Mammary epithelial cell (primary cell): ENCODE results near the gene PMFBP1.

Source experiments
- CTCF ChIP-seq, 2 donors: IDR thresholded peaks in 1 of 2; conservative IDR thresholded peaks in 1 of 2; 2 replicates each; pipeline ENCODE4 v1.5.1; 2011 to 2012; ENCODE audit warnings: inconsistent platforms in 2 of 2, low read length in 2 of 2, mild to moderate bottlenecking in 2 of 2, control low read depth in 1 of 2, low read depth in 1 of 2; ENCODE audit not compliant: insufficient read depth in 1 of 2; ENCODE audit errors: extremely low read depth in 1 of 2
- EZH2 ChIP-seq: IDR thresholded peaks from 2 replicates; pipeline ENCODE4 v1.6.1; 2012; ENCODE audit warnings: low read length, inconsistent platforms, borderline replicate concordance

GRCh38 chr16:72198021-72198711 is 26.2 kb upstream of the PMFBP1 start:
- TF ChIP-seq CTCF (conservative IDR thresholded peaks at IDR 0.05 in 1 of 2, IDR thresholded peaks at IDR 0.05 in 1 of 2; ENCODE audit: extremely low read depth in 1 of 2, insufficient read depth in 1 of 2, low read depth in 1 of 2, low read length in 2 of 2) (no peak), EZH2 (no peak)
